Panc1 (cell line): ENCODE results near the gene ALPK1.
A peak's percentile ranks its signal among the peaks of the same experiment; 100 is the strongest.

Source experiments
- POLR2AphosphoS5 ChIP-seq: IDR thresholded peaks from 2 replicates; pipeline ENCODE4 v1.6.1; 2012; ENCODE audit warnings: mild to moderate bottlenecking, low read depth, low read length, moderate library complexity
- TF ChIP-seq, protein P1 (sequence below): fragments of 450-650 bp; IDR thresholded peaks from 2 replicates; pipeline ENCODE4 v1.5.1; 2017; ENCODE audit warnings: mild to moderate bottlenecking
- TF ChIP-seq, protein P2 (sequence below), 2 experiments: IDR thresholded peaks; 2 replicates each; pipeline ENCODE4 v1.6.1; 2011 to 2012; ENCODE audit warnings: low read depth in 2 of 2, control low read depth in 1 of 2, low read length in 1 of 2, mild to moderate bottlenecking in 1 of 2, moderate library complexity in 1 of 2; ENCODE audit not compliant: insufficient read depth in 1 of 2

DNA sequence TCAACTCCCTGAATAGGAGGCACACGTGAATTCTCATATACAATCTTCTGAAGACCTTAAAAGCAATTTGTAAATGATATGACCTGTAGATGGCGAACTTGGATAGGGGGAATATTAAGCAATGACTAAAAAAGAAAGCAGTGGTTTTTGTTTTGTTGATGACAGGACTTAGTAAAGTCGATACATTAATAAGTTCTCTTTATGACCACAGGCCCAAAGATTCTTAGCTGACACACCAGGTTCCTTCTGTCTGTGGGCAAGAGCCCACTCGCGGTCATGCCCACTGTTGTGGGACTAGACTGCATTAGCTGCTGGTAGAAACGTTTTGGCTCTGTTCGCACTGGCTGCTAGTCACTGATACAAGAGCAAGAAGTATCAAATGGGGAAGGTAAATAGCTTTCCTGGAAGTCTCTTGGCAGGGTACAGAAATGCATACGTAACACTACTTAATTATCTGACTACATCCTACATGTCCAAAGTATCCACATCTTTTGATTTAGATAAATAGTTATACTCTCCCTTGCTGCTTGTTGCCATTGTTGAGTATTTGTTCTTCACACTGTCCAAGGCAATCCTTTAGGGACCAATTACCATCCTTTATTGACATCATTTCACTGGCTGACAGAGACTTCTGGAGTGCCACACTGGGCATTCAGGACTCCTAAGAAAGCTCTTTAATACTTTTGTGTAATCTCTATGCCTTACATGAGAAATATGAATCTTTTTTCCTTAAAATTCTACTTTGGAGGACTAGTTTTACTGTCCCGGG, 31.0 kb downstream of the ALPK1 start:
- TF ChIP-seq, protein P1, sequence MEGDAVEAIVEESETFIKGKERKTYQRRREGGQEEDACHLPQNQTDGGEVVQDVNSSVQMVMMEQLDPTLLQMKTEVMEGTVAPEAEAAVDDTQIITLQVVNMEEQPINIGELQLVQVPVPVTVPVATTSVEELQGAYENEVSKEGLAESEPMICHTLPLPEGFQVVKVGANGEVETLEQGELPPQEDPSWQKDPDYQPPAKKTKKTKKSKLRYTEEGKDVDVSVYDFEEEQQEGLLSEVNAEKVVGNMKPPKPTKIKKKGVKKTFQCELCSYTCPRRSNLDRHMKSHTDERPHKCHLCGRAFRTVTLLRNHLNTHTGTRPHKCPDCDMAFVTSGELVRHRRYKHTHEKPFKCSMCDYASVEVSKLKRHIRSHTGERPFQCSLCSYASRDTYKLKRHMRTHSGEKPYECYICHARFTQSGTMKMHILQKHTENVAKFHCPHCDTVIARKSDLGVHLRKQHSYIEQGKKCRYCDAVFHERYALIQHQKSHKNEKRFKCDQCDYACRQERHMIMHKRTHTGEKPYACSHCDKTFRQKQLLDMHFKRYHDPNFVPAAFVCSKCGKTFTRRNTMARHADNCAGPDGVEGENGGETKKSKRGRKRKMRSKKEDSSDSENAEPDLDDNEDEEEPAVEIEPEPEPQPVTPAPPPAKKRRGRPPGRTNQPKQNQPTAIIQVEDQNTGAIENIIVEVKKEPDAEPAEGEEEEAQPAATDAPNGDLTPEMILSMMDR = peak; percentile 59
- TF ChIP-seq, protein P2, sequence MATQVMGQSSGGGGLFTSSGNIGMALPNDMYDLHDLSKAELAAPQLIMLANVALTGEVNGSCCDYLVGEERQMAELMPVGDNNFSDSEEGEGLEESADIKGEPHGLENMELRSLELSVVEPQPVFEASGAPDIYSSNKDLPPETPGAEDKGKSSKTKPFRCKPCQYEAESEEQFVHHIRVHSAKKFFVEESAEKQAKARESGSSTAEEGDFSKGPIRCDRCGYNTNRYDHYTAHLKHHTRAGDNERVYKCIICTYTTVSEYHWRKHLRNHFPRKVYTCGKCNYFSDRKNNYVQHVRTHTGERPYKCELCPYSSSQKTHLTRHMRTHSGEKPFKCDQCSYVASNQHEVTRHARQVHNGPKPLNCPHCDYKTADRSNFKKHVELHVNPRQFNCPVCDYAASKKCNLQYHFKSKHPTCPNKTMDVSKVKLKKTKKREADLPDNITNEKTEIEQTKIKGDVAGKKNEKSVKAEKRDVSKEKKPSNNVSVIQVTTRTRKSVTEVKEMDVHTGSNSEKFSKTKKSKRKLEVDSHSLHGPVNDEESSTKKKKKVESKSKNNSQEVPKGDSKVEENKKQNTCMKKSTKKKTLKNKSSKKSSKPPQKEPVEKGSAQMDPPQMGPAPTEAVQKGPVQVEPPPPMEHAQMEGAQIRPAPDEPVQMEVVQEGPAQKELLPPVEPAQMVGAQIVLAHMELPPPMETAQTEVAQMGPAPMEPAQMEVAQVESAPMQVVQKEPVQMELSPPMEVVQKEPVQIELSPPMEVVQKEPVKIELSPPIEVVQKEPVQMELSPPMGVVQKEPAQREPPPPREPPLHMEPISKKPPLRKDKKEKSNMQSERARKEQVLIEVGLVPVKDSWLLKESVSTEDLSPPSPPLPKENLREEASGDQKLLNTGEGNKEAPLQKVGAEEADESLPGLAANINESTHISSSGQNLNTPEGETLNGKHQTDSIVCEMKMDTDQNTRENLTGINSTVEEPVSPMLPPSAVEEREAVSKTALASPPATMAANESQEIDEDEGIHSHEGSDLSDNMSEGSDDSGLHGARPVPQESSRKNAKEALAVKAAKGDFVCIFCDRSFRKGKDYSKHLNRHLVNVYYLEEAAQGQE (IDR thresholded peaks at IDR 0.05; ENCODE audit: insufficient read depth in 1 of 2, low read depth in 2 of 2, low read length in 1 of 2) = no peak
- TF ChIP-seq POLR2AphosphoS5 = no peak
